K562 (cell line): ENCODE measurements around the gene LARP4B. TPM values are rescaled to one million over a fixed set of nuclear protein-coding genes. Genes with fewer than 3 reads are reported as not detected.

Experiments
- ATAC-seq: fragments of 200-7000 bp; cut with Tn5 transposase; 3 replicates; pipeline ENCODE4 v1.9.1; 2020; ENCODE audit warnings: moderate library complexity
- BruUV-seq: library from RNA; stranded (reverse); fragments of 400-500 nt; replicated peaks from 2 replicates; lab custom pipeline; 2021; lab: Mats Ljungman, UMichigan
- CTCF ChIA-PET: fragments of 300-600 bp; formaldehyde crosslinking; extraction: SDS; loops from one replicate; lab custom pipeline; 2021; ENCODE audit warnings: low intra/inter-chr PET ratio; lab: Yijun Ruan, JAX
- POLR2A ChIA-PET: fragments of 300-600, 350-650 bp; sonication (Branson Sonifier 250); formaldehyde crosslinking; extraction: SDS; loops from one replicate; lab custom pipeline; 2021; ENCODE audit warnings: antibody characterized with exemption, inconsistent platforms; lab: Yijun Ruan, JAX
- DNase-seq, 4 experiments: peaks; one replicate each; pipeline versions ENCODE4 v3.0.0 to v3.0.0-alpha.2; 2011 to 2018; ENCODE audit warnings: low spot score in 3 of 4, mixed read lengths in 3 of 4; ENCODE audit errors: extremely low read depth in 1 of 4
- FAIRE-seq: peaks from 2 replicates; lab custom pipeline; 2011; peaks lifted over from hg19 to GRCh38; lab: Jason Lieb, UNC
- H2AFZ ChIP-seq: 2 replicates; pipeline ENCODE4 v1.6.0; 2011; ENCODE audit warnings: low read depth, low read length, control low read depth, inconsistent platforms
- H3K27ac ChIP-seq: fragments of 200-600 bp; 3 replicates; pipeline ENCODE4 v1.8.0; 2011; ENCODE audit warnings: low read depth, mild to moderate bottlenecking, control low read depth, inconsistent platforms, low read length, moderate library complexity, mixed read lengths; ENCODE audit errors: extremely low read depth
- H3K27me3 ChIP-seq, 2 experiments: fragments of 300-600 bp in 1 of 2; 2 replicates in 1 of 2; 3 replicates in 1 of 2; pipeline versions ENCODE4 v1.6.0 to v1.8.0; 2011; ENCODE audit warnings: inconsistent platforms in 2 of 2, low read length in 2 of 2, mild to moderate bottlenecking in 1 of 2, mixed read lengths in 1 of 2, moderate library complexity in 1 of 2; ENCODE audit not compliant: control insufficient read depth in 2 of 2, insufficient read depth in 2 of 2
- H3K36me3 ChIP-seq: fragments of 300-600 bp; 3 replicates; pipeline ENCODE4 v1.8.0; 2011; ENCODE audit warnings: mild to moderate bottlenecking, low read length, inconsistent platforms; ENCODE audit not compliant: control insufficient read depth, insufficient read depth
- H3K4me1 ChIP-seq, 2 experiments: fragments of 200-600 bp in 1 of 2; replicated peaks in 1 of 2; 2 replicates in 1 of 2; 3 replicates in 1 of 2; pipeline versions ENCODE4 v1.5.1 to v1.8.0; 2011; ENCODE audit warnings: inconsistent platforms in 2 of 2, low read length in 2 of 2, mild to moderate bottlenecking in 1 of 2, mixed read lengths in 1 of 2, moderate library complexity in 1 of 2; ENCODE audit not compliant: control insufficient read depth in 2 of 2, insufficient read depth in 2 of 2
- H3K4me2 ChIP-seq: 2 replicates; pipeline ENCODE4 v1.6.1; 2011; ENCODE audit warnings: low read length, control low read depth, inconsistent platforms, mixed read lengths; ENCODE audit not compliant: insufficient read depth
- H3K4me3 ChIP-seq: fragments of 200-600 bp; sonication (generic), shearing (Covaris generic); 2 replicates; pipeline ENCODE4 v1.5.1; 2016; ENCODE audit warnings: control low read depth, inconsistent platforms
- H3K79me2 ChIP-seq: fragments of 200-600 bp; 3 replicates; pipeline ENCODE4 v1.8.0; 2011; ENCODE audit warnings: low read length, inconsistent platforms; ENCODE audit not compliant: control insufficient read depth, insufficient read depth
- H3K9ac ChIP-seq, 2 experiments: 2 replicates each; pipeline versions ENCODE4 v1.6.0 to v1.6.1; 2011; ENCODE audit warnings: low read depth in 2 of 2, low read length in 2 of 2, control low read depth in 1 of 2, inconsistent platforms in 1 of 2, mild to moderate bottlenecking in 1 of 2, mixed read lengths in 1 of 2; ENCODE audit not compliant: insufficient read depth in 1 of 2
- H3K9me1 ChIP-seq: one replicate; pipeline ENCODE4 v1.6.0; 2011; ENCODE audit warnings: inconsistent platforms, mild to moderate bottlenecking, low read length, moderate library complexity; ENCODE audit not compliant: control insufficient read depth, insufficient read depth
- H3K9me3 ChIP-seq: replicated peaks from 2 replicates; pipeline ENCODE4 v1.5.1; 2011; ENCODE audit warnings: low read depth, low read length, inconsistent platforms; ENCODE audit not compliant: control insufficient read depth, insufficient read depth
- H4K20me1 ChIP-seq: replicated peaks from 2 replicates; pipeline ENCODE4 v1.6.1; 2011; ENCODE audit warnings: low read length, inconsistent platforms, mixed read lengths; ENCODE audit not compliant: control insufficient read depth, insufficient read depth
- BCL6 ChIP-seq: fragments of 250-450 bp; sonication (Bioruptor Pico); IDR thresholded peaks from 2 replicates; pipeline ENCODE4 v1.4.0; 2020
- BRD4 ChIP-seq: fragments of 200-600 bp; sonication (generic); IDR thresholded peaks from 2 replicates; pipeline ENCODE4 v1.6.1; 2017; ENCODE audit warnings: inconsistent platforms
- CBFA2T2 ChIP-seq: fragments of 450-650 bp; conservative IDR thresholded peaks from 2 replicates; pipeline ENCODE4 v1.6.1; 2017; ENCODE audit warnings: mild to moderate bottlenecking
- CEBPZ ChIP-seq: fragments of 150-350 bp; IDR thresholded peaks from 2 replicates; pipeline ENCODE4 v1.6.1; 2014; ENCODE audit warnings: low read depth, mild to moderate bottlenecking, low read length, borderline replicate concordance
- CXXC5 ChIP-seq: fragments of 250-450 bp; sonication (Bioruptor Pico); IDR thresholded peaks from 2 replicates; pipeline ENCODE4 v1.8.0; 2022; ENCODE audit warnings: inconsistent platforms, mild to moderate bottlenecking, moderate library complexity
- NCOA2 ChIP-seq, 2 experiments: fragments of 450-650 bp; IDR thresholded peaks; 2 replicates each; pipeline ENCODE4 v1.6.1; 2018; ENCODE audit warnings: mild to moderate bottlenecking in 2 of 2, moderate library complexity in 1 of 2; ENCODE audit not compliant: partially characterized antibody in 2 of 2
- NR1H2 ChIP-seq: sonication (generic); formaldehyde crosslinking; IDR thresholded peaks from 2 replicates; pipeline ENCODE4 v1.4.0; 2020; ENCODE audit warnings: mild to moderate bottlenecking, missing genetic modification reagents
- RBFOX2 ChIP-seq: fragments of 200-400 bp; formaldehyde crosslinking; IDR thresholded peaks from 2 replicates; pipeline ENCODE4 v1.6.1; 2017; ENCODE audit warnings: low read depth, mild to moderate bottlenecking, low read length, moderate library complexity
- SIX5 ChIP-seq, 2 experiments: IDR thresholded peaks; 2 replicates each; pipeline ENCODE4 v1.6.1; 2011; ENCODE audit warnings: low read length in 2 of 2, borderline replicate concordance in 1 of 2, low read depth in 1 of 2, mild to moderate bottlenecking in 1 of 2, moderate library complexity in 1 of 2; ENCODE audit not compliant: insufficient read depth in 1 of 2
- SOX6 ChIP-seq: fragments of 450-650 bp; IDR thresholded peaks from 2 replicates; pipeline ENCODE4 v1.6.1; 2014; ENCODE audit warnings: mild to moderate bottlenecking
- SUPT5H ChIP-seq: fragments of 450-650 bp; IDR thresholded peaks from 2 replicates; pipeline ENCODE4 v1.6.1; 2016
- TAF1 ChIP-seq: IDR thresholded peaks from 2 replicates; pipeline ENCODE4 v1.6.1; 2011; ENCODE audit warnings: mild to moderate bottlenecking, low read length, moderate library complexity; ENCODE audit not compliant: insufficient read depth, control insufficient read depth, severe bottlenecking; ENCODE audit errors: extremely low read depth
- TFE3 ChIP-seq: fragments of 450-650 bp; formaldehyde crosslinking; IDR thresholded peaks from 2 replicates; pipeline ENCODE4 v1.4.0; 2020; ENCODE audit warnings: mild to moderate bottlenecking, mixed read lengths
- ZEB2 ChIP-seq: fragments of 450-650 bp; IDR thresholded peaks from 2 replicates; pipeline ENCODE4 v1.6.1; 2016
- ZNF124 ChIP-seq: sonication (generic); formaldehyde crosslinking; IDR thresholded peaks from 2 replicates; pipeline ENCODE4 v1.8.1; 2022; ENCODE audit warnings: missing genetic modification reagents
- ZNF395 ChIP-seq: fragments of 200-800 bp; sonication (Bioruptor generic); IDR thresholded peaks from 2 replicates; pipeline ENCODE4 v1.6.1; 2017; ENCODE audit warnings: missing genetic modification characterization, missing compliant biosample characterization
- ZNF589 ChIP-seq: fragments of 200-800 bp; sonication (Bioruptor generic); IDR thresholded peaks from 2 replicates; pipeline ENCODE4 v1.6.1; 2016; ENCODE audit warnings: low read depth, missing genetic modification characterization, missing compliant biosample characterization
- WGBS: fragments of 100-300 bp; shearing (Covaris generic); methylation state at CpG from one replicate; pipeline ENCODE4 v1.1.6; 2016; ENCODE audit warnings: low coverage, mixed read lengths; ENCODE audit not compliant: insufficient coverage; ENCODE audit errors: missing lambda C conversion rate; 5-methylcytosine and 5-hydroxymethylcytosine counted together
- in situ Hi-C: fragments of 300-500 bp; cut with MboI; formaldehyde crosslinking; loops from 4 replicates; pipeline ENCODE4 v1.15.0; 2018; ENCODE audit warnings: inconsistent platforms, mixed read lengths
- intact Hi-C: fragments of 100-400 bp; cut with micrococcal nuclease; formaldehyde crosslinking; loops from 2 replicates; pipeline ENCODE4 v1.14.2; 2022
- polyA plus RNA-seq, 8 experiments: library from polyadenylated mRNA; depleted of rRNA in 4 of 8; stranded (reverse) in 5 of 8; unstranded in 3 of 8; fragments of >200 nt; fragmentation: Nextera tagmentation in 2 of 8; fragmentation: Illumina TruSeq in 1 of 8; extraction: Ambion mirVana in 2 of 8; extraction: Trizol in 1 of 8; gene quantifications; 2 replicates each; pipeline versions ENCODE4 v1.2.1 to v1.2.3, GENCODE V29; 2011 to 2014; ENCODE audit warnings: inconsistent platforms in 1 of 8, missing spikeins in 1 of 8
- total RNA-seq, 7 experiments: library from RNA; depleted of rRNA in 6 of 7; stranded (reverse); fragments of >200 nt in 6 of 7; fragmentation: Illumina TruSeq in 2 of 7; extraction: Trizol in 2 of 7; gene quantifications; 2 replicates each; pipeline versions ENCODE4 v1.2.1 to v1.2.3, GENCODE V29; 2011 to 2021; ENCODE audit warnings: low replicate concordance in 1 of 7

The LARP4B gene
- total and polyA plus RNA-seq, 9 of the 15 experiments (the other 6 are each of a cell fraction or from before 2014, with no cell fraction given), result 11.8 to 130 (median 42.6) TPM

- TF ChIP-seq CEBPZ, result no peak
- TF ChIP-seq NR1H2 (CRISPR knock-in tag), result no peak
- no peak for TF ChIP-seq BRD4
- TF ChIP-seq ZNF395, result no peak
- no peak for TF ChIP-seq RBFOX2
Measured at GRCh38 chr10:761376-761775, 170.1 kb downstream of the LARP4B start (continued).

- H3K27me3 ChIP-seq, result no peaks in the 10 kb centered on the region
- in situ Hi-C loops, result no loop called here
- BruUV-seq, result no TSS peak
- POLR2A ChIA-PET, result no interaction called here
- H3K4me3 ChIP-seq, result no peak overlapping the region
- 3% methylated on average over 2 of the region's 2 CpGs for WGBS
- ATAC-seq (no peak), DNase-seq (no peak), FAIRE-seq (no peak)
- no peaks in the 10 kb centered on the region for H3K79me2 ChIP-seq
- peaks cover 0 to 3% of the 10 kb centered on the region in 2 experiments; a peak in 1 of 5 replicates for H3K4me1 ChIP-seq
- no peaks in the 10 kb centered on the region for H3K9me1 ChIP-seq
- H3K9me3 ChIP-seq, result no peaks in the 10 kb centered on the region; the same call in 1 of the 2 replicates
- intact Hi-C loops, result no loop called here
- H3K36me3 ChIP-seq, result no peaks in the 10 kb centered on the region
- H2AFZ ChIP-seq, result no peak overlapping the region
- no peak overlapping the region for H3K4me2 ChIP-seq
- CTCF ChIA-PET, result no interaction called here
- H3K27ac ChIP-seq, result no peak overlapping the region
- no peak overlapping the region for H3K9ac ChIP-seq
- no peaks in the 10 kb centered on the region for H4K20me1 ChIP-seq
- TF ChIP-seq ZNF124 (no peak), SOX6 (no peak), NCOA2 (IDR thresholded peaks at IDR 0.05; ENCODE audit: partially characterized antibody in 2 of 2) (no peak), BCL6 (CRISPR knock-in tag) (no peak), TFE3 (CRISPR knock-in tag) (no peak), SUPT5H (no peak), CBFA2T2 (no peak), ZEB2 (0 out of 2 replicates have a peak, but pooled peaks have one; percentile 18), ZNF589 (CRISPR knock-in tag) (no peak), TAF1 (no peak), CXXC5 (CRISPR knock-in tag) (no peak), SIX5 (IDR thresholded peaks at IDR 0.05; ENCODE audit: borderline replicate concordance in 1 of 2, insufficient read depth in 1 of 2, low read depth in 1 of 2, low read length in 2 of 2) (no peak)
Measured at GRCh38 chr10:760622-761021, 170.9 kb downstream of the LARP4B start.
